Activated CD8-positive, alpha-beta memory T cell treated with anti-CD3 and anti-CD28 coated beads for 24 hours (primary cell): Measurements from ENCODE around the gene SERTM2.

ENCODE experiments used
- DNase-seq: peaks from one replicate; pipeline ENCODE4 v3.0.0-alpha.2; 2020

The SERTM2 gene

DNA sequence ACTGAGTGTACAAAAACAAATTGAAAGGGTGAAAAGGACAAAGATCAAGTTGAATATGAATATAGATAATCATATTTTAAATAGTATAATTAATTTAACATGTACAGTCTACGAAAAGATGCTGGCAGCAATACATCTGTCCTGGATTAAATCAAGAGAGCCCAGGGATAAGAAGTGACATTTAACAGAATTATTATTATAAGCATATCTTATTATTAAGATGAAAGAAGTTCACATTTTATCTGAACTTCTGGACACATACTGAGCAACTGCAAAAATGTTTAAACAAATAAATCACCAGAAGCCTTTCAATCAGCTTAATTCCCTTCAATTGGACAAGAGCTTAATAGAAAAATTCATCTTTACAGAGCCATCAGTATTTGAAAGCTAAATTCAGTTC is 50.4 kb downstream of the SERTM2 start:
- no peak for DNase-seq

DNA sequence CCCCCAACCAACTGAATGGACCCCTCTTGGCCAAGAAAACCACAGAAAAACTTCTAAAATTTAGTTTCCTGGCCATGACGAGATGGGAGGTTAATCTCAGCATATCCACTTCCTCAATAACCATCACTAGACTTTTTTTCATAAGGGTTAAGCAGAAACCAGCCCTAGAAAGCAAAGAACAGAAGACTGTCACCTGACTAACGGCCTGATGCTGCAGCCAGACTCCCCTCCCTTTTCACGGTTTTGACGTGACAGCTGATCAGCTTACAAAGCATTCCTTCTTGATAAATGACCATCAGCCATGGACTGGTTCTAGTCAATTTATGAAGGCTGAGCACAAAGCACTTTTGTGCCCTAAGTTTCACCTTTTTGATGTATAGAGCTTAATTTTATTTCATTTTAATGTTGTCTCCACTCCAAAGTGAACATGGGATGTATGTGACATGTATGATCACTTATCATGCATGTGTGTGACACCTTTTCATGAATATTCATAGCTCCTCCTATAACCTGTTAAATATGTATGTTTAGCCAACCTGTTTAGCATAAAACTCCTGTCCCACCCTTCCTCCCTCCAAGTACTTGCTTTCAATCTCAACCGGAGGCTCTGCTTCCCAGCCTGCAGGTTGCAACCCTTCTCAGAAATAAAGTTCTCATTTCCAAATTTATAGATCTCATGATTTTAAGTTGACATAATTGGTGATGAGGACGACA is 56.3 kb downstream of the SERTM2 start:
- DNase-seq: no peak

DNA sequence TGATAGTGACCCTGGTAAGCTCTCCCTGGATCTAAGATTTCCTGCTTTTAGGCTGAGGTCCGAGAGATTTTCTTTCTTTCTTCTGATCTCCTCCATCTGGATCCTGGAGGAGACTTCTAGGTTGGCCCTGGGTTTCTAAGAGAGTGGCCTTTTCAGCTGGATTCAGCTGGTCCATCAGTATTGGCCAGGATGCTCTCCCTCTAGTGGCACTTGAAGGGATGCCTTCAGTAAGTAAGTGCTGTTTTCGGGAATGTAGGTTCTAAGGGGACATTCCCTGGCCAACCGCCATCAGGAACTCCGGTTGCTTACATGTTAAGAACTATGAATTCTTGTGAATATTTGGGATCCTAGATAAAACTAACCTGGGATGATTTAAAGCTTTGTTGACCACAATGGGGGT is 56.9 kb downstream of the SERTM2 start:
- no peak for DNase-seq

DNA sequence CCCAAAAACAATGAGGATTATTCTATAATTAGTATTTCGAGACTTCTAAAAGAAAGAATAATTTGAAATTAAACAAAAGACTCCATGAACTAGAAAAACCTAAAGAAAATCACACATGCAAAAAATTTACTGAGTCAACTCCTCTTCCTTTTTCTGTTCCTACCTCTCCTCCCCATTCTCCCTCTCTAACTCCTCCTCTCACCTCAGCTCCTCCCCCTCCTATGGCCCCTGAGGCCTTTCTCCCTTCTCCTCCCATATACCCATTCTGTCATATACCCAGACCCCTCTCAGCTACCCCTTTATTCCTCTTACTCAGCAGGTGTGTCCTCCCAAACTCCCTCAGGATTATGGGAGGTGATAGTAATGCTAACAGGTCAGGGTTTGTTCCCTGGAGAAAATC is 57.4 kb downstream of the SERTM2 start:
- no peak for DNase-seq
